Mesenchymal stem cell (in vitro differentiated cells and primary cell): ENCODE measurements around the gene PKP2.

Source experiments
- DNase-seq: peaks from one replicate; pipeline ENCODE4 v3.0.0-alpha.2; 2013
- H2AFZ ChIP-seq: one replicate; pipeline ENCODE4 v1.6.1; 2013; ENCODE audit warnings: low read depth, mild to moderate bottlenecking, control low read depth, inconsistent platforms, low read length, moderate library complexity
- H2AK5ac ChIP-seq: 2 replicates; pipeline ENCODE4 v1.6.1; 2013; ENCODE audit warnings: low read length, moderate library complexity, mild to moderate bottlenecking, inconsistent platforms; ENCODE audit not compliant: severe bottlenecking
- H2BK120ac ChIP-seq: one replicate; pipeline ENCODE4 v1.6.1; 2013; ENCODE audit warnings: low read depth, mild to moderate bottlenecking, inconsistent platforms, low read length, moderate library complexity
- H2BK12ac ChIP-seq, 2 experiments: one replicate each; pipeline ENCODE4 v1.6.1; 2013; ENCODE audit warnings: inconsistent platforms in 2 of 2, low read length in 2 of 2, mild to moderate bottlenecking in 2 of 2, moderate library complexity in 2 of 2, control low read depth in 1 of 2
- H2BK15ac ChIP-seq: one replicate; pipeline ENCODE4 v1.6.1; 2013; ENCODE audit warnings: mild to moderate bottlenecking, low read depth, inconsistent platforms; ENCODE audit not compliant: poor library complexity, severe bottlenecking
- H2BK5ac ChIP-seq: 2 replicates; pipeline ENCODE4 v1.6.1; 2013; ENCODE audit warnings: low read depth, mild to moderate bottlenecking, low read length, control low read depth, inconsistent platforms; ENCODE audit not compliant: poor library complexity, severe bottlenecking
- H3K14ac ChIP-seq, 2 experiments: one replicate each; pipeline ENCODE4 v1.6.1; 2013; ENCODE audit warnings: inconsistent platforms in 2 of 2, low read length in 2 of 2, control low read depth in 1 of 2, mild to moderate bottlenecking in 1 of 2, moderate library complexity in 1 of 2
- H3K18ac ChIP-seq, 2 experiments: one replicate each; pipeline ENCODE4 v1.6.1; 2013; ENCODE audit warnings: inconsistent platforms in 2 of 2, low read length in 2 of 2, control low read depth in 1 of 2, low read depth in 1 of 2, mild to moderate bottlenecking in 1 of 2
- H3K23ac ChIP-seq, 2 experiments: one replicate each; pipeline ENCODE4 v1.6.1; 2013; ENCODE audit warnings: inconsistent platforms in 2 of 2, low read length in 2 of 2, mild to moderate bottlenecking in 2 of 2, moderate library complexity in 2 of 2, control low read depth in 1 of 2
- H3K27ac ChIP-seq: 2 replicates; pipeline ENCODE4 v1.5.1; 2013; ENCODE audit warnings: mild to moderate bottlenecking, moderate library complexity, low read length, control low read depth, inconsistent platforms; ENCODE audit not compliant: poor library complexity, severe bottlenecking
- H3K27me3 ChIP-seq, 2 experiments: 2 replicates each; pipeline versions ENCODE4 v1.6.1 to v1.7.0; 2013; ENCODE audit warnings: low read length in 2 of 2, mild to moderate bottlenecking in 2 of 2, moderate library complexity in 2 of 2, control low read depth in 1 of 2, inconsistent platforms in 1 of 2; ENCODE audit not compliant: control insufficient read depth in 1 of 2, insufficient read depth in 1 of 2
- H3K36me3 ChIP-seq, 2 experiments: 2 replicates each; pipeline versions ENCODE4 v1.6.1 to v1.7.0; 2013; ENCODE audit warnings: low read length in 2 of 2, control low read depth in 1 of 2, inconsistent platforms in 1 of 2, low read depth in 1 of 2, mild to moderate bottlenecking in 1 of 2; ENCODE audit not compliant: insufficient read depth in 2 of 2, control insufficient read depth in 1 of 2
- H3K4ac ChIP-seq, 2 experiments: one replicate each; pipeline ENCODE4 v1.6.1; 2013; ENCODE audit warnings: inconsistent platforms in 2 of 2, low read length in 2 of 2, mild to moderate bottlenecking in 2 of 2, moderate library complexity in 2 of 2, control low read depth in 1 of 2, low read depth in 1 of 2
- H3K4me1 ChIP-seq: 2 replicates; pipeline ENCODE4 v1.6.1; 2013; ENCODE audit warnings: low read depth, low read length, control low read depth; ENCODE audit not compliant: control insufficient read depth, insufficient read depth
- H3K4me2 ChIP-seq: 2 replicates; pipeline ENCODE4 v1.6.1; 2013; ENCODE audit warnings: low read length, mild to moderate bottlenecking, inconsistent platforms; ENCODE audit not compliant: poor library complexity, severe bottlenecking
- H3K4me3 ChIP-seq, 2 experiments: 2 replicates each; pipeline versions ENCODE4 v1.5.1 to v1.7.0; 2013; ENCODE audit warnings: low read length in 2 of 2, mild to moderate bottlenecking in 2 of 2, control low read depth in 1 of 2, low read depth in 1 of 2; ENCODE audit not compliant: insufficient read depth in 1 of 2
- H3K79me1 ChIP-seq: replicated peaks from 2 replicates; pipeline ENCODE4 v1.6.1; 2013; ENCODE audit warnings: mild to moderate bottlenecking, control low read depth, low read length, inconsistent platforms; ENCODE audit not compliant: poor library complexity, severe bottlenecking
- H3K9ac ChIP-seq: 2 replicates; pipeline ENCODE4 v1.7.0; 2013; ENCODE audit warnings: mild to moderate bottlenecking, low read length, moderate library complexity
- H3K9me3 ChIP-seq: 2 replicates; pipeline ENCODE4 v1.7.0; 2013; ENCODE audit warnings: mild to moderate bottlenecking, low read length; ENCODE audit not compliant: control insufficient read depth
- H4K8ac ChIP-seq: one replicate; pipeline ENCODE4 v1.6.1; 2013; ENCODE audit warnings: inconsistent platforms, mild to moderate bottlenecking, low read length, moderate library complexity
- H4K91ac ChIP-seq: one replicate; pipeline ENCODE4 v1.6.1; 2013; ENCODE audit warnings: mild to moderate bottlenecking, low read length, inconsistent platforms
- WGBS: methylation state at CpG from one replicate; pipeline ENCODE4 v1.1.7; 2013; ENCODE audit warnings: mixed read lengths; 5-methylcytosine and 5-hydroxymethylcytosine counted together

The PKP2 gene

GRCh38 chr12:32742133-32742532 lies 154.4 kb downstream of the PKP2 start:
- Histone ChIP-seq H2BK12ac (no peak overlapping the region), H2BK5ac (no peak overlapping the region), H3K18ac (no peak overlapping the region), H3K9me3 (no peaks in the 10 kb centered on the region), H3K9ac (no peak overlapping the region), H3K79me1 (peaks cover 6% of the 10 kb centered on the region), H3K4me2 (no peak overlapping the region), H3K14ac (no peak overlapping the region), H2AK5ac (no peak overlapping the region), H4K91ac (no peak overlapping the region), H4K8ac (no peak overlapping the region), H2BK15ac (no peak overlapping the region), H3K4ac (no peak overlapping the region), H3K23ac (no peak overlapping the region), H3K4me3 (no peak overlapping the region), H2AFZ (no peak overlapping the region), H3K27ac (no peak overlapping the region), H2BK120ac (no peak overlapping the region), H3K4me1 (no peaks in the 10 kb centered on the region), H3K27me3 (no peaks in the 10 kb centered on the region), H3K36me3 (peaks cover 19 to 97% of the 10 kb centered on the region in 2 experiments)
- DNase-seq: no peak
- WGBS: 97% methylated on average over 8 of the region's 10 CpGs
